ENCODE measurements around the gene CCDC106.

Gene CCDC106

GRCh38 chr19:55683449-55684261 lies 35.6 kb downstream of the CCDC106 start:
- DNase-seq (ENCODE audit: low spot score): no peak

- DNase-seq (ENCODE audit: low spot score): no peak
Observed at GRCh38 chr19:55684946-55685681, 37.1 kb downstream of the CCDC106 start.

- DNase-seq (ENCODE audit: low spot score): no peak
Observed at GRCh38 chr19:55685776-55686175, 37.8 kb downstream of the CCDC106 start.

GRCh38 chr19:55686311-55687050 lies 38.5 kb downstream of the CCDC106 start:
- DNase-seq (ENCODE audit: low spot score): no peak

GRCh38 chr19:55687281-55688201 lies 39.5 kb downstream of the CCDC106 start:
- no peak for DNase-seq (ENCODE audit: low spot score)

GRCh38 chr19:55688422-55689218 lies 40.6 kb downstream of the CCDC106 start:
- no peak for DNase-seq (ENCODE audit: low spot score)

- no peak for DNase-seq (ENCODE audit: low spot score)
Observed at GRCh38 chr19:55689411-55690108, 41.5 kb downstream of the CCDC106 start.

GRCh38 chr19:55690109-55690768 lies 42.2 kb downstream of the CCDC106 start:
- DNase-seq (ENCODE audit: low spot score): no peak

GRCh38 chr19:55690769-55691545 lies 42.9 kb downstream of the CCDC106 start:
- no peak for DNase-seq (ENCODE audit: low spot score)

GRCh38 chr19:55691561-55692481 lies 43.8 kb downstream of the CCDC106 start:
- DNase-seq (ENCODE audit: low spot score): no peak

- no peak for DNase-seq (ENCODE audit: low spot score)
Observed at GRCh38 chr19:55692681-55693081, 44.7 kb downstream of the CCDC106 start.

GRCh38 chr19:55693336-55693974 lies 45.4 kb downstream of the CCDC106 start:
- DNase-seq (ENCODE audit: low spot score): no peak

- no peak for DNase-seq (ENCODE audit: low spot score)
Observed at GRCh38 chr19:55694241-55694655, 46.2 kb downstream of the CCDC106 start.

- DNase-seq (ENCODE audit: low spot score): no peak
Observed at GRCh38 chr19:55694656-55695491, 46.9 kb downstream of the CCDC106 start.

GRCh38 chr19:55695511-55696290 lies 47.7 kb downstream of the CCDC106 start:
- DNase-seq (ENCODE audit: low spot score): no peak
